Kidney tubule cell (primary cell): ENCODE results near the gene EIF2S1.
A peak's percentile ranks its signal among the peaks of the same experiment; 100 is the strongest.
"Not testable (repeated sequence)": the region's sequence is repeated elsewhere in the genome, so short reads cannot be mapped to it uniquely, and the experiment has no call there.

Experiments used
- DNase-seq: peaks from one replicate; pipeline ENCODE4 v3.0.0-alpha.2; 2018; ENCODE audit warnings: low spot score

EIF2S1 gene

DNA sequence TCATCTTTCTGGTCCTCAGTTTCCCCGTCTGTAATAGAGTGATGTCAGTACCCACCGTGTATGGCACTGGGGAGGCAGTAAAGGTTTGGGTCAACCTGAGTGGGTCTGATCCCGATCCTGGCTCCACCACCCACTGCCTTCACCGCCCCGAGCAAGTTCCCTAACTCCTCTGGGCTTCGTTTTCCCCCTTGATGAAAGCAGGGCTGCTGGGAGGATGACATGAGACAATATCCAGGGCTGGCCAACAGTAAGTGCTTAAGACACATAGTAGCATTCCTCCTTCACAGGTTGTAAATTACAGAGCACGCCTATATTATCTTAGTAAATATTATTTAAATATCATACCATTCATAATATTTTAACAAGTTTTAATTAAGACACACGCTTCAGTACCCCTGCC, 51.2 kb downstream of the EIF2S1 start:
- DNase-seq = no peak

DNA sequence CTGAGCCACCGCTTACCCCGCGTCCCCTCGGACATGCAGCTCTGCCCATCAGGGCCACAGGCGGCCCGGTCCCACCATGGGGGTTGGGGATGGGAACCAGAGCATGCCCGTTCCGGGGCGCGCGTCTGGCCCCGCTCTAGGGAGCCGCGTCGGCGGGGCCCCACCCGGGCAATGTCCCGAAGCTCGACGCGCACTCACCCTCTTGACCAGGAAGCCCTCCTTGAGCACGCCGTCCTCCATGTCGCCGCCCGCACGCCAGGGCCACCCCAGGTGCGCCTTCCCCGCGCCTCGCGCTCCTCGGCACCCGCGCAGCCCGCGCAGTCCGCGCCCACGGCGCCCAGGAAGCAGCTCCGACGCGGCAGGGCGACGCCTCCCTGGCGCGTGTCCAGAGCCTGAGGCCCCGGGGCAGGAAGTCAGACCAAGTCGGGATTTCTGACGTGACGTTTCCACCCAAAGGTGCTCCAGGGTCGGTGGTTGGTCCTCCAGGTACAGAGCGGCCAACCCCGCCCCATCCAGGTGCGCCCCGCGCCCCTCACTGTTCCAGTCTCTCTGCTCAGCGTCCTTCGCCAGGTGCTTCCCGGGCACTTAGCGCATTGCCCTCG, 51.8 kb downstream of the EIF2S1 start, which contains the start of gene PLEK2:
Gene PLEK2, minus strand, starts transcription at position 346 of the 602 bp plus-strand sequence. Its CDS starts 106 bp downstream, at position 240.
- peak; percentile 91 for DNase-seq

DNA sequence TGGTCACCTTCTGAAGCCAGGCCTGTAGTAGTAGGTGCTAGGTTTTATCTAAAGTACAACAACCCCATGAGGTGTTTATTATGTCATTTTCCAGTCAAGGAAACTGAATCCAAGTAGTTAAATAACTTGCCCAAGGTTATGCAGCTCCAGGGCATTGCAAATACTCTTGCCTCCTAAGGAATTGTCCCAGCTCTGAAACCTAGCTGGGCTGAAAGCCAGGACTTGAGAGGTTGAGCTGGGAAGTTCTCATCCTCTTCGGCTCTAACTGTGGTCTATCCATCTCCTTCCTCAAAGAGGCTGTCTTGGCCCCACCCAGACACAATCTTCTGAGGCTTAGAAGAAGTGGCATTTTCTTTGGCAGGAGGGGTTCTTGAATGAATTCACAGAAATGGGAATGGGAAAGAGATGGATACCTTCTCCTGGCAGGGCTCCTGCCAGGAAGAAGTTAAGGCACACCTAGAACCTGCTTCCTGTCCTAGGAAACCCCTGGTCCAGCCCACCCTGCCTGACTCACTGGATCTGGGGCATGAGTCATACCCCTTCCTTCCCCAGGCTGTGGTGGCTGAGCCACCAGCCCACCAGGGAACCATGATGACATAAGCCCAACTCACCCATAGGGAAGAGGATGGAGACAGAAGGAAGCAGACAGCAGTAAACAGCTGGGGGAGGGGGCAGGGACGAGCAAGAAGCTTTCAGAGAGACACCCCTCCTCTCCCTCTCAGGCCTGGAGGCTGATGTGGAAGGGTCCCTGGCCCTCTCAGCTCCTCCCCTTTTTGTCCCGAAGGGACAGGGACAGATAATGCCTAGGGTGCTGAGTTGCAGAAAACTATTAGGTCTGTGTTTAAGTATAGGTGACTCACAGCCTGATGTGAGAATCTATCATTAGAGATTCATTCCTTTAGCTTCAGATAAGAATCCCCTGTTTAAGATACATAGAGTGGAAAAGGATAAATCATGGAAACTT, 54.0 kb downstream of the EIF2S1 start:
- peak; percentile 98 for DNase-seq

DNA sequence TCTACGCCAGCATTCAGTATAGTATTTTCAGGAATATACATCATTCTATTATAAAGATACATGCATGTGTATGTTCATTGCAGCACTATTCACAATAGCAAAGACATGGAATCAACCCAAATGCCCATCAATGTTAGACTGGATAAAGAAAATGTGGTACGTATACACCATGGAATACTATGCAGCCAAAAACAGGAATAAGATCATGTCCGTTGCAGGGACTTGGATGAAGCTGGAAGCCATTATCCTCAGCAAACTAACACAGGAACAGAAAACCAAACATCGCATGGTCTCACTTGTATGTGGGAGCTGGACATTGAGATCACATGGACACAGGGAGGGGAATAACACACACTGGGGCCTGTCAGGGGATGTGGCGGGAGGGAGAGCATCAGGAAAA, 55.5 kb downstream of the EIF2S1 start:
- not testable (repeated sequence) for DNase-seq

DNA sequence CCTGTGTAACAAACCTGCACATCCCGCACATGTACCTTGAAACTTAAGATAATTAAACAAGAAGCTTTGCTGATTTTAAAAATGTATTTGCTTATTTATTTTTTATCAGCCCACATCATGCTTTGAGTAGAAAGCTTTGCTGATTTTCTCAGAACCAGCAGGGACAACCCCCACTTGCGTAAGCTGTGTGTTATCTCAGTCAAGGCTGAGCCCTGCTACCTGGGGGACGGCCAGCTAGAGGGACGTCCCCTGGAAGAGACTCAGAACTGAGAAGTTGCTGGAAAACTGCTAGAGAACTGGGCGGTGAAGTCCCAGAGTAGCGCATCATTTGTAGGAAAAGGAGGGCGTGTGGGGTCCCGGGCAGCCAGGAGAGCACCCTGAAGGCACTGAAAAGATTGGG, 56.0 kb downstream of the EIF2S1 start:
- no peak for DNase-seq

DNA sequence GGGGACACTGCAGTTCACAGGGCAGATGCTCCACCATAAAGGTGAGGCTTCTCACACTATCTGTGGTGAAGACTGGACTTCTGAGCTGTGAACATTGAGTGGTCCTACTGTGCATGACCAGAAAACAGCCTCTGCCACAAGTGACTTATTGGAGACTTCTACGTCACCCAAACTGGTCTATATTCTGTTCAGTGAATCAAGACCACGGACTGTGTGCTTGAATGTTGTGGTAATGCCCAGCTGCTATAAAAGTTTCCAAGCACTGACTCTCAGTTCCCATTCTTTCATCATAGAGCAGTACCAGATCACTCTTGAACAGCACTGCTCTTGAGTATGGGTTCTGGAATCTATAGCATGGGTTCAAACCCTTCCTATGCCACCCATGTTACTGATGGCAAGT, 56.7 kb downstream of the EIF2S1 start:
- no peak for DNase-seq

DNA sequence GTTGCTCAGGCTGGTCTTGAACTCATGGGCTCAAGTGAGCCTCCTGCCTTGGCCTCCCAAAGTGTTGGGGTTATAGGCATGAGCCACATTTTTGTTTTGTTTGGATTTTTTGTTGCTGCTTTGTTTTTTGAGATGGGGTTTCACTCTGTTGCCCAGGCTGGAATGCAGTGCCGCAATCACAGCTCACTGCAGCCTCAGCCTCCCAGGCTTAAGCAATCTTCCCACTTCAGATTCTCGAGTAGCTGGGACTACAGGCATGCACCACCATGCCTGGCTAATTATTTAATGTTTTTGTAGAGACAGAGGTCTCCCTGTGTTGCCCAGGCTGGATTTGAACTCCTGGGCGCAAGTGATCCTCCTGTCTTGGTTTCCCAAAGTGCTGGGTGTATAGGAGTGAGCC, 57.5 kb downstream of the EIF2S1 start:
- DNase-seq = no peak

DNA sequence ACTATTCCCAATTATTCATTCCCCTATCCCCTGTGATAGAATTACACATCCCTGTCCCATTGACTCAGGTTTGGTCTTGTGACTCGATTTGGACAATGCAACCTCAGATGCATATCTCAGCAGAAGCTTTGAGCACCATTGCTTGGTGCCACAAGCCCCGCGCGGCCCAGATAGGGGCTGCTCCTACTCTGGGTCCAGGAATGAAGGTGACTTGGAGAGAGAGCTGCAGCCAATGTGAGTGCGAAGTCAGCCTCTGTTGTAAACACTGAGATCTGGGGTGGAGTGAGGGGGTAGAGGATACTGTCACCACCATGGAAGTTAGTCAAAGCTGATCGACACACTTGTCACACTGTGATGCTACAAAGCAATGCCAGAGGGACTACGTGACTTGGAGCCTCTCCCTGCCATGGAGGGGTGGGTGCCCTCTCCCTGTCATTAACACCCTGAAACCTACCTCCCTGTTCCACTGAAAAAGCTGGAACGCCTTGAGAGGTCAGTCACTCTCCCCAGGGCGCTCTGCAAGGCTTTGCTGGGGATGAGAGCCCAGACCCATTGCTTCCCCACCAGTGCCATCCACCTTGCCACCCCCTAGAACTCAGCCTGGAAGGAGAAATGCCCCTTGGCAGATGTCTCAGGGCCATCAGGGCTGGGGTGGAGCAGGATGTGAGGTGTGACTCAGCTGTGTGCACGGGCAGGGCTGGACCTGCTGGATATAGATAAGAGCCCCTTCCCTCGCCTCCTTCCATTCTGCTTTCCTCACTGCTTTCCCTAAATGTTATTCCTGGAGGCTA, 58.5 kb downstream of the EIF2S1 start:
- DNase-seq = peak; percentile 38

DNA sequence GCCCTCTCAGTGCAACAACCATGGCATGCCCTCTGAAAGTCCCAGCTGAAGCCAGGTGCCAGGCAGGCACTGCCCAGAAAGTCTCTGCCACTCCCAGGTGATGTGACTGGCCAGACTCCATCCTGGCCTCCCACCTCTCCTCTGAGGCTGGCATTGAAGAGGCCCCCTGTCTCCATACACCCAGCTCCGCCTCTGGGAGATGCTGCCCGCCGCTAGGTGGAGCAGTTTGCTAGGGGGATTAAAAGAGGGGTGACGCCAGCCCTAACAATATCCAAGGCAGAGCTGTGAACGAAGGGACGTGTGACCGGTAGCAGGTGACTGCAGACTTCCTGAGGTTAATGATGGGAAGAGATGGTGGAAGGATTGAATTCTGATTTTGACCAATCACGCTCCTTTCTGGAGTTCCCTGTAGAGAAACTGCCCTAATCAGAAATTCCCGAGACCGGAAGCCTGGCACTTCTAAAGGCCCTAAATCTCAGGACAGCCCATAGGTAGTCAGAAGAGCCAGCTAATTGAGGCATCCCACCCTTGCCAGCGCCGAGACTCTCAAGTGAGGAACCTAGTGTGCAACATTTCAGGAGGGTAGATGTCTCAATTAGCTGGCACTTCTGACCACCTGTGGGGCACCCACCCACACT, 60.1 kb downstream of the EIF2S1 start:
- no peak for DNase-seq

DNA sequence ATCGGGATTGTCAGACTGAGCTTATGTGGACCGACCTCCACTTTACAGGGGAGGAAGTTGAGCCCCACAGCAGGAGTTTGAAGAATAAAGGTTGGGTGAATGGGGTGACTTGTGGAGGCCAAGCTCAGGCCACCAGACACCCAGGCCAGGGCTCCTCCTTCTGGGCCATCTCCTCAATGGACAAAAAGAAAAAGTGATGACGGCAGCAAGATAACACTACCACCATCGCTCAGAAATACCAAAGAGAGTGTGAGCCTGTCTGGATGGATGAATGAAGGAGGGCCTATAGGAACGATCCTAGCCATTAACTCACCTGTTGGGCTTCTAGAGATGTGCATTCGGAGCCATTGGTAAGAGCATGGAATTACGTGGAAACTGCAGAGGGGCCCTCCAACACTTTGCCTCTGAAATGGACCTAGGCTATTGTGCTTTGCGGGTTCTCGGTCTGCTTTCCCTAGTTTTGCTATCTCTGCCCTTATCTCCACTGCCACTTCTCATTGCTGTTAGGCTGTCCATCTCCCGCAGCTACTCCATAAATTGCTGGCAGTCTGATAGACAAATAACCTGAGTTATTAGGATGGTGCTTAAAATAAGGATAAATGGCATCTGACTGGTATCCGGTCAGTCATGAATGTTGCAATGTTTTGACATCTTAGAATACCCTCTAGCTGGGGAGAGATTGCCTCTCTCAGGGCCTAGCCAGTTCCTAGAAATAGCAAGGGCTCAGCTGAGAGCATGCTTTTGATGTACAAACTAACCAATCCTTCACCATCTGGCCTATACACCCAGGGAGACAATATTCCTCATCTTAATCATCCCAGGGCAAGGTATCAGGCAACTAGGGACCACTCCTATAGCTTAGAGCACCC, 61.5 kb downstream of the EIF2S1 start:
- no peak for DNase-seq

DNA sequence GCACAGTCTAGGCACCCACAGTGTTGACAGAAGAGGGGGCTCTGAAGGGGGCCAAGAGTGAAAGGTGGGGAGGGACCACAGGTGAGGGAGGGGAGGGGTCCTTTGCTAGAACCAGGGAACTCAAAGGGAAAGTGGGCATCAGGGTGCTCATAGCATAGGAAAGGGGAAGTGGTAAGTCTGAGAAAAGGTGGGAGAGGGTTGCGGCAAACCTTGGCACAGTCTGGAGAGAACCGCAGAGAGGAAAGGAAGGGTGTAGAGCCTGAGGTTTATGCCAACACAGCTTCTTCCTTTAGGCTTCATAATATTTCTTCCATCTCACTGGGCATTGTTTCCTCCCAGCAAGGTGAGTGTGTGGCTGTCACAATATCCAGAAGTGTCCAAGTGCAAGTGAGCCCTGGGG, 63.3 kb downstream of the EIF2S1 start:
- DNase-seq = no peak

DNA sequence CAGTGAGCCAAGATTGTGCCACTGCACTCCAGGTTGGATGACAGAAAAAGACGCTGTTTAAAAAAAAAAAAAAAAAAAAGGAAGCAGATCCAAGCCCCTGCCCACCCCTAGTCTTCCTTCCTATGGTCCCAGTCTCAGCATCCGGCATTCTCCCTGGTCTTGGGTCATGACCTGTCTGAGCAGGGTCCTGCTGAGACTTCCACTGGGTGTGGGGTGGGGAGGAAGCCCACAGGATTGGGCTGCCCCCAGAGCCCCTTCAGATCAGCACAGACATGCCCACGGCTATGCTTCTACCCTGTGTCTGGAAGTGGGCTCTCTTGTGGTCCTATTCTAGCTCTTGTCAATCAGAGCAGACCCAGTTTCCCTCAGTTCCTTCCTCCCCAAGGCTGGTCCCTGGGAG, 64.4 kb downstream of the EIF2S1 start:
- no peak for DNase-seq

DNA sequence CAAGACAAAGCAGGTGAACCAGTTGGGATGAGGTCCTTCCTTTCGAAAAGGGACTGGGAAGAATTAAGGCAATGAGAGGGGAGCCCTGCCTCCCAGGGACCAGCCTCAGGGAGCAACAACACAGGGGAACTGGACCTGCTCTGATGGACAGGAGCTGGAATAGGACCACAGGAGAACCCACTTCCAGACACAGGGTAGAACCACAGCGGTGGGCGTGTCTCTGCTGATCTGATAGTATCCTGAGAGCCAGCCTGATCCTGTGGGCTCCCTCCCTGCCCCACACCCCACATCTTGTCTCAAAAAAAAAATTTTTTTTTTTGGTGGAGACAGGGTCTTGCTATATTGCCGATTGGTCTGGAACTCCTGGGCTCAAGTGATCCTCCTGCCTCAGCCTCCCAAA, 65.5 kb downstream of the EIF2S1 start:
- DNase-seq = no peak

DNA sequence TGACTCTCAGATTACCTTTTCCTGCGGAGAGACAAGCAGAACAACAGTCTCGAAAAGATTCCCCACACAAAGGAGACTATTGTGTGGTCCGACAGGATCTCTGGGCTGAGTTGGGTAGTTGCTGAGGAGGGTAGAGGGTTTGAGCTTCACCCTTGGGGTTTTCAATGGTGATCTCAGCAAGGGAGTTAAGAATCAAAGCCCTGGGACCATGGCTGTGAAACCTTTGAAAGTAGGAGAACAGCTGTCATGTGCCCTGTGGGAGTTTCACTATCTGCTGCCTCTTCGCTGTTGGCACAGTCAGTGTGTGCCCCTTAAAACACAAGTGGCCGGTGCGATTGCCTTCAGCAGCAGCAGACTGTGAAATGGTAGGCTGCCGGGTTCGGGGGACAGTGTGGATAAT, 66.0 kb downstream of the EIF2S1 start:
- no peak for DNase-seq

DNA sequence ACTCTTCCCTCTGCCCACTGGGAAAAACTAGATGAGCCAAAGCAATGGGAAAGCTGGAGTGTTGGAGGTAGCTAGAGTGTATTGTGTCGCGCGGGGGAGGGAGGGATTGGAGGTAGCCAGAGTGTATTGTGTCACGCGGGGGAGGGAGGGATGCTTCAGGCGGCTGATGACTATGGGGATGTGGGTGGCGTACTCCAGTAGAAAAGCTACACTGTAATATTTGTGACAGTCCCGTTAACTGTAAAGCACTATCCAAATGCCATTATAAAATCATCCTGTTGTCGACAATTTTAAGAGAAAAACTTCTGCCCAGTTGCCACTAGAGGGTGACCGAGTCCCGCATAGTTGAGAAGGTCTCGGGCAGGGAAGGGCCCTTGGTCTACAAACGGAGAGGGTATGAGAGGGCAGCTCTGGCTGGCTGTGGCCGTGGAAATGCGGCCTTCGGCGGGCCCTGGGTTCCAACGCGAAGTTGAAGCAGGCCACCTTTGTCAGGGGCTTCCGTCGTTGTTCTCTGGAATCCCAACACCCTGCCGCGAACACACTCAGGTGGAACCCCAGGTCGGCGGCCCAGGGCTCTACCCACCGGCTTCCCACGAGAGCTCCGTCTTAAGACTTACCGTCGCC, 67.0 kb downstream of the EIF2S1 start:
- DNase-seq = peak; percentile 80

DNA sequence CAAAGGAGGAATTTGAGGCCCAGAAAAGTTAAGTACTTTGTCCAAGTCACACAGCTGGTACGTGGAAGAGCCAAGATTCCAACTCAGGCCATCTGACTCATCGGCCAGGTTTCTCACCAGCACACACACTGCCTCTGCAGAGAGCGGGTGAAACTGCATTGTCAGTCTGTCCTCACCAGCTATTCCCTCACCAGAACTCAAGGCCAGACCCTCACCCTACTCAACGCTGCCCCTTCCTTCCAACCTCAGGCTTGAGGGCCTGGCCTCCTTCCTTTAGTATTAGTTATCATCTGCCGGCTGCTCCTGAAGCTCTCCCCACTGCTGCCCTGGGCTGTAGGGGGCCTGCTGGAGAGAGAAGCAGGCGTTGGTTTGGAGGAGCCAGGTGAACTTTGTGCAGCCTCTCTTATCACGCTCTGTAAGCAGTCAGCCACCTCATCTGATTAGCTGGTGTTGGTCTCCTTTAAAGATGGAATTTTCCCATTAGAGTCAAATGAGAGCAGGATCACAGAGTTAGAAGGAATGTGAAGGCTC, 68.4 kb downstream of the EIF2S1 start:
- peak; percentile 56 for DNase-seq

DNA sequence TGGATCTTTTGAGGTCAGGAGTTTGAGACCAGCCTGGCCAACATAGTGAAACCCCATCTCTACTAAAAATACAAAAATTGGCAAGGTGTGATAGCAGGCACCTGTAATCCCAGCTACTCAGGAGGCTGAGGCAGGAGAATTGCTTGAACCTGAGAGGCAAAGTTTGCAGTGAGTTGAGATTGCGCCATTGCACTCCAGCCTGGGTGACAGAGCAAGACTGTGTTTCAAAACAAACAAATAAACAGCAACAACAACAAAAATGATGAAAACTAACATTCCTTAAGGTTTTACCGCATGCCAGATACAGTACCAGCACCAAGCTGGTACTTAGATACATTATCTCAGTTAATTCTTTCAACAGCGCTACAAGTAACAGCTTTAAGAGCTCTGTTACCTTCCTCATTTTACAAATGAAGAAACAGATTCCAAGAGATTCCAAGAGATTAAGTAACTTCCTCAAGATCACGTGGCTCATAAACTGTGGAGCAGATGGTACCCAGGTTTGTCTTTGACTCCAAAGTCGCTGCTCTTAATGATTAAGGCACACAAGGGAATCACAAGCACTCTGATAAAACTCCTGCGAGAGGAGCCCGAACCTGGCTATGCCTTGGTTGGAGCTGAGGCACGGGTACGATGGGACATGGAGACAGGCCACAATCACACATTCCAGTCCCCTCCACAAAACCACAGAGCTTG, 69.5 kb downstream of the EIF2S1 start:
- DNase-seq = no peak

DNA sequence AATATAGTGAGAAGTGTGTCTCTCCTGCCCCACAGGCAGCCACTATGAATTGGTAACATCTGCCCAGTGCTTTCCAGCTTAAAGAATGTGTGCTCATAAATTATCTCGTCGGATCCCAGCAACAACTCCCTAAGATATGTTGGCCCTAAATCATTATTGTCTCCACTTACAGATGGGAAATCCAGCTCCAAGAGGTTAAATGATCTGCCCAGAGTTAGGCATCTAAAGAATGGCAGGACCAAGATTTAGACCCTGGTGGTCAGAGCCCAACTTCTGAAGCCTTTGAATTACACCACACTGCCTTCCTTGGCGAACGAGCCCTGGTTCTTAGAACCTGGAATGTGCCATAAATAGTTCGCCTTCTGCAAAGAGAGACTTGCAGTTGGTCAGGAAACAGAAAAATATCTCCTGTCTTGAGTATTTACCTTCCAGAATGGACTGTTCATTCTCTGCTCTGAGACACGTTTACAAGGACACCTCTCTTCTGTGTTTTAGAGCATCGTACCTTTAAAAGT, 72.0 kb downstream of the EIF2S1 start:
- DNase-seq = no peak

DNA sequence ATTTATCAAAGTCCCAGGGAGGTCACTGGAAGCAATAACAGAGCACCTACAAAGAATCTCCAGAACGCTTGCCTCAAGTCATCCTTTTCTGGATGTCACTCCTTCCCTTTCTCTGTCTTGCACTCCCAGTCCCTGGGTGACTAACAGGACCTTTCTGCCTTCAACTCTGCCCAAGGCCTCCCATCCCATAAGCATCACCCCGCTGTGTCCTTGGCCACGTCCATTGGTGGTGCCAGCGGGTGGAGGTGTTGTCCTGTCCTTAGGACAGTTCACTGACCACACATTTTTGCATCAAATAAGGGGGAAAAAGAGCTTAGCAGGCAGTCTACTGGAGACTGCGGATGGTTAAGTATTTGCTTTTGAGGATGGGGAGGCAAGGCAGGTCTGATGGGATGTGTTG, 75.5 kb downstream of the EIF2S1 start:
- no peak for DNase-seq
